DOHH2 (cell line): Measurements from ENCODE around the gene CDH4.

Source experiments
- CTCF ChIP-seq: fragments of 200-600 bp; sonication (generic); IDR thresholded peaks from one replicate; pipeline ENCODE4 v1.5.1; 2014; ENCODE audit warnings: antibody characterized with exemption, mild to moderate bottlenecking, low read depth, low read length; ENCODE audit not compliant: poor library complexity, severe bottlenecking
- EZH2phosphoT487 ChIP-seq: fragments of 200-600 bp; sonication (generic); IDR thresholded peaks from 2 replicates; pipeline ENCODE4 v1.6.1; 2017; ENCODE audit warnings: borderline replicate concordance, mild to moderate bottlenecking, antibody characterized with exemption, low read length, moderate library complexity, mixed read lengths

DNA sequence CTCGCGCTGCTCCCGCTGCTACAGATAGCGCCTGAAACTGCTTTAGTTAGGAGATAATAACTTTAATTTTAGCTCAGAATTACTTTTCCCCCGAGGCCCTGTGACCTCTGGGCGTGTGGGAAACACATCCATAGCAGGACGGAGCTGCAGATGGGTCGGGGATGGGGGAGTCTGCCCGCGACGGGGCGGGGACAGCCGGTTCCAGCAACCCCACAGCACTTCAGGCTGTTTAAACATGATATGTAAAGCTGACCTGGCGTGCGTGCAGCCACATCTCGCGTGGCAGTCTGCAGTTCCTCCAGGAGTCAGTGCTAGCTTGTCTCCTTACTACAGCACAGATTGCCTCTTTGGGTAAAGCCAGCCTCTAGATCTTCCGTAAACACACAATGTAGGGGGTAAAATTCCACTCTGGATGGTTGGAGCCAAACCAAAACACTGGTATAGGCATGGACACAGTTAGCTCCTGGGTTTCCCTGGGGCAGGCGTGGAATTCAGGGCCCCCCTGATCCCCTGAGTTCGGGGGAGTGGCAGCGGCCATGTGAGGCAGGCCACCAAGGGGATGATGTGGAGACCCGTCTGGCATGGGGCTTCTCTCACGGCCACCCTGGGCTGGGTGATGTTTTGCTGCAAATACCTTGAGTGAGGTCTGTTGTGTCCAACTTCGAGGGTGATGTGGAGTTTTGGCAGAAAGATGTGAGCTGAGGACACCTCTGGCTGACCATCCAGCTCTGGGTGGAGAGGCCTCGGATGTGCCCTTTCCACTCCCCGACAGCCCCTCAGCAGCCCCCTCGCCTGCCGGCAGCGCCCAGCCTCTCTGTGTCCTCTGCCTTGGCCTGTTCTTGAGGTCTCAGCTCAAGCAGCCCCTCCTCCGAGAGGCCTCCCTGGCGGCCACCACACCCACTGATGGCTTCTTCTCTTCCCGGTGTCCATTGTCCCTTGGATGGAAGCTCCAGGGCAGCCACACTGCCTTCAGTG is 599.2 kb downstream of the CDH4 start:
- TF ChIP-seq CTCF = no peak
- TF ChIP-seq EZH2phosphoT487 = no peak
